A549 treated with Mapracorat at 1 μM for 4 hours (cell line): Measurements from ENCODE around the gene CNFN. TPM values are rescaled to one million over a fixed set of nuclear protein-coding genes. Genes with fewer than 3 reads are reported as not detected.

Experiments
- total RNA-seq: library from RNA; stranded (reverse); fragments of 200-300 nt; extraction: Qiagen RNA extraction; gene quantifications from 5 replicates; pipeline ENCODE4 v1.2.3, GENCODE V29; 2022

Gene CNFN
- 43.6 to 57.0 TPM (median 49.3 TPM) in 5 replicates for total RNA-seq

GRCh38 chr19:42389899-42390298 is at the start of gene CNFN:
TSS of gene CNFN (minus strand) at chr19:42390297. CDS start at chr19:42389037, 1,260 bp downstream.

GRCh38 chr19:42427313-42427712 is 37.2 kb upstream of the CNFN start, which contains the start of gene LIPE:
TSS of gene LIPE (minus strand) at chr19:42427388. CDS start at chr19:42427149, 239 bp downstream.

Other genes starting within 250 kb of the CNFN start
- gene DEDD2, start 172.6 kb downstream of the CNFN start, total RNA-seq = 50.3 to 74.2 TPM (median 67.4 TPM) in 5 replicates
- gene ZNF526, start 170.0 kb downstream of the CNFN start, total RNA-seq = 16.7 to 20.4 TPM (median 19.7 TPM) in 5 replicates
- 106 to 149 TPM (median 146 TPM) in 5 replicates for gene GSK3A, start 147.7 kb downstream of the CNFN start, total RNA-seq
- 90.1 to 130 TPM (median 124 TPM) in 5 replicates for gene ERF, start 135.2 kb downstream of the CNFN start, total RNA-seq
- 40.6 to 55.1 TPM (median 48.9 TPM) in 5 replicates for gene CIC, start 121.0 kb downstream of the CNFN start, total RNA-seq
- gene PRR19, start 88.2 kb downstream of the CNFN start, total RNA-seq = 2.8 to 4.4 TPM (median 3.8 TPM) in 5 replicates
- gene PAFAH1B3, start 87.7 kb downstream of the CNFN start, total RNA-seq = 130 to 159 TPM (median 149 TPM) in 5 replicates
- 1.8 to 3.7 TPM (median 3.0 TPM) in 5 replicates for gene TMEM145, start 77.0 kb downstream of the CNFN start, total RNA-seq
- 19.5 to 26.4 TPM (median 24.3 TPM) in 5 replicates for gene MEGF8, start 64.7 kb downstream of the CNFN start, total RNA-seq
- gene LIPE, start 37.1 kb upstream of the CNFN start, total RNA-seq = 1.3 to 2.3 TPM (median 1.7 TPM) in 5 replicates
- gene CXCL17, start 52.6 kb upstream of the CNFN start, total RNA-seq = 0.19 TPM in 1 of 5 replicates, not detected in the others
- gene CEACAM1, start 138.2 kb upstream of the CNFN start, total RNA-seq = 2.0 to 3.8 TPM (median 2.1 TPM) in 5 replicates
- not detected in 5 replicates for gene CEACAM8, start 204.6 kb upstream of the CNFN start, total RNA-seq